Keratinocyte (primary cell): ENCODE measurements around the gene RPL38. TPM values are rescaled to one million over a fixed set of nuclear protein-coding genes. Genes with fewer than 3 reads are reported as not detected.

ENCODE experiments used
- DNase-seq: peaks from one replicate; pipeline ENCODE4 v3.0.0-alpha.2; 2011; ENCODE audit warnings: low read depth, missing footprints, low spot score
- FAIRE-seq: peaks from 2 replicates; lab custom pipeline; 2011; peaks lifted over from hg19 to GRCh38; lab: Jason Lieb, UNC
- H2AFZ ChIP-seq: 2 replicates; pipeline ENCODE4 v1.6.0; 2012; ENCODE audit warnings: low read length, control low read depth, inconsistent platforms; ENCODE audit not compliant: control insufficient read depth
- H3K27ac ChIP-seq: 2 replicates; pipeline ENCODE4 v1.5.1; 2011; ENCODE audit warnings: low read length; ENCODE audit not compliant: control insufficient read depth, insufficient read depth
- H3K27me3 ChIP-seq: 3 replicates; pipeline ENCODE4 v1.6.0; 2011; ENCODE audit warnings: low read length; ENCODE audit not compliant: control insufficient read depth, insufficient read depth; ENCODE audit errors: extremely low read depth
- H3K36me3 ChIP-seq, 2 experiments: 2 replicates in 1 of 2; 3 replicates in 1 of 2; pipeline ENCODE4 v1.5.1; 2011; ENCODE audit warnings: low read length in 2 of 2, mild to moderate bottlenecking in 1 of 2; ENCODE audit not compliant: control insufficient read depth in 2 of 2, insufficient read depth in 2 of 2; ENCODE audit errors: extremely low read depth in 1 of 2
- H3K4me1 ChIP-seq: 3 replicates; pipeline ENCODE4 v1.5.1; 2011; ENCODE audit warnings: low read length; ENCODE audit not compliant: control insufficient read depth, insufficient read depth; ENCODE audit errors: extremely low read depth
- H3K4me2 ChIP-seq: 3 replicates; pipeline ENCODE4 v1.6.0; 2011; ENCODE audit warnings: low read depth, low read length; ENCODE audit not compliant: control insufficient read depth, insufficient read depth; ENCODE audit errors: extremely low read depth
- H3K4me3 ChIP-seq, 3 experiments: fragments of 200-600 bp in 1 of 3; sonication (generic) in 1 of 3; 2 replicates in 2 of 3; 3 replicates in 1 of 3; pipeline ENCODE4 v1.5.1; 2011 to 2016; ENCODE audit warnings: low read length in 3 of 3, mild to moderate bottlenecking in 3 of 3, control low read depth in 2 of 3, inconsistent platforms in 1 of 3, low read depth in 1 of 3, mixed read lengths in 1 of 3, mixed run types in 1 of 3, moderate library complexity in 1 of 3; ENCODE audit not compliant: control insufficient read depth in 2 of 3, insufficient read depth in 2 of 3; ENCODE audit errors: extremely low read depth in 1 of 3
- H3K79me2 ChIP-seq: 2 replicates; pipeline ENCODE4 v1.6.0; 2012; ENCODE audit warnings: low read length; ENCODE audit not compliant: control insufficient read depth, insufficient read depth
- H3K9ac ChIP-seq: 3 replicates; pipeline ENCODE4 v1.6.0; 2011; ENCODE audit warnings: low read length; ENCODE audit not compliant: control insufficient read depth, insufficient read depth; ENCODE audit errors: extremely low read depth
- H3K9me1 ChIP-seq: 3 replicates; pipeline ENCODE4 v1.6.0; 2011; ENCODE audit warnings: low read length; ENCODE audit not compliant: control insufficient read depth, insufficient read depth; ENCODE audit errors: extremely low read depth
- H3K9me3 ChIP-seq: 2 replicates; pipeline ENCODE4 v1.5.1; 2012; ENCODE audit warnings: low read depth, low read length; ENCODE audit not compliant: control insufficient read depth
- H4K20me1 ChIP-seq: 3 replicates; pipeline ENCODE4 v1.6.0; 2011; ENCODE audit warnings: low read length; ENCODE audit not compliant: control insufficient read depth, insufficient read depth; ENCODE audit errors: extremely low read depth
- EZH2 ChIP-seq: IDR thresholded peaks from one replicate; pipeline ENCODE4 v1.6.1; 2012; ENCODE audit warnings: inconsistent platforms, mild to moderate bottlenecking, low read length, moderate library complexity
- dilution Hi-C: fragments of 300-500 bp; cut with MboI; formaldehyde crosslinking; loops from one replicate; pipeline ENCODE4 v1.7.0; 2020; ENCODE audit warnings: low sequenced_read_pairs; ENCODE audit not compliant: extremely low pct_ligation_motif_present
- polyA plus RNA-seq, 5 experiments: library from polyadenylated mRNA; depleted of rRNA in 3 of 5; stranded (reverse) in 3 of 5; stranded (forward) in 1 of 5; unstranded in 1 of 5; fragments of >200 nt; gene quantifications; 1 replicate in 1 of 5; 2 replicates in 3 of 5; 3 replicates in 1 of 5; pipeline versions ENCODE4 v1.2.1 to v1.2.3, GENCODE V29; 2011 to 2012; ENCODE audit warnings: missing spikeins in 2 of 5, low read depth in 1 of 5, low replicate concordance in 1 of 5
- TF ChIP-seq, protein P1 (sequence below), 3 experiments: IDR thresholded peaks in 1 of 3; conservative IDR thresholded peaks in 1 of 3; optimal IDR thresholded peaks in 1 of 3; 2 replicates in 2 of 3; 3 replicates in 1 of 3; pipeline versions ENCODE3 to v1.5.1; 2011; ENCODE audit warnings: low read length in 3 of 3, mild to moderate bottlenecking in 3 of 3, moderate library complexity in 2 of 3, control low read depth in 1 of 3, inconsistent platforms in 1 of 3; ENCODE audit not compliant: insufficient read depth in 2 of 3; ENCODE audit errors: extremely low read depth in 1 of 3

The RPL38 gene
- polyA plus RNA-seq, 1 donor (not counting 4 experiments of a cell fraction or from before 2014, with no cell fraction given): 1,779 TPM

DNA sequence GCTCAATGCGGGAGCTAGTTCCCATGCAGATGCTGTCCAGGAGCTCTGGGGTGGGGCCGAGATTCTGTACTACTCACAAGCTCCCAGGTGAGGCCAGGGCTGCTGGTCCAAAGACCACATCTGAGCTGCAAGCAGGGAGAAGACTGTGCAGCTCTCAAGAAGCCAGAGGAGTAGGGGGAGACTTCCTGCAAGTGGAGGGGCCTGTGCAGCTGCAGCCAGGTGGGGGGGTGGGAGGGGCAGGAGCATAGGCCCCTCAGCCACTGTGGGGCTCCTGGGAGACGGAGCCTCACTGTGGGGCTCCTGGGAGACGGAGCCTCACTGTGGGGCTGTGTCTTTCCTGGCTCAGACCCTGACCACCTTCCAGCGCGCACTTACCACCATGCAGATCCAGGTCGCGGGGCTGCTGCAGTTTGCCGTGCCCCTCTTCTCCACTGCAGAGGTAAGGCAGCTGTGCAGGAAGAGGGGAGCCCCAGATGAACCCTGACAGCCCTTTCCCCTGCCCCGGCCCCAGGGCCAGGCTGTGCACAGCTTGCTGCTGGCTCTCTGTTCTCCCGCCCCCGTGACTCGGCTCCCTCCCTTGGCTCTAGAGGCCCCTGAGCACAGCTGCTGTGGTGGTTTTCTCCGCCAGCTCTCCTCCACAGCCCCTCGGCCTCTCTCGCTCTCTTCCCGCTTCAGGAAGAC, 46.3 kb downstream of the RPL38 start:
- no peak overlapping the region for H3K4me3 ChIP-seq
- H4K20me1 ChIP-seq: no peaks in the 10 kb centered on the region
- H3K79me2 ChIP-seq: no peaks in the 10 kb centered on the region
- TF ChIP-seq, protein P1, sequence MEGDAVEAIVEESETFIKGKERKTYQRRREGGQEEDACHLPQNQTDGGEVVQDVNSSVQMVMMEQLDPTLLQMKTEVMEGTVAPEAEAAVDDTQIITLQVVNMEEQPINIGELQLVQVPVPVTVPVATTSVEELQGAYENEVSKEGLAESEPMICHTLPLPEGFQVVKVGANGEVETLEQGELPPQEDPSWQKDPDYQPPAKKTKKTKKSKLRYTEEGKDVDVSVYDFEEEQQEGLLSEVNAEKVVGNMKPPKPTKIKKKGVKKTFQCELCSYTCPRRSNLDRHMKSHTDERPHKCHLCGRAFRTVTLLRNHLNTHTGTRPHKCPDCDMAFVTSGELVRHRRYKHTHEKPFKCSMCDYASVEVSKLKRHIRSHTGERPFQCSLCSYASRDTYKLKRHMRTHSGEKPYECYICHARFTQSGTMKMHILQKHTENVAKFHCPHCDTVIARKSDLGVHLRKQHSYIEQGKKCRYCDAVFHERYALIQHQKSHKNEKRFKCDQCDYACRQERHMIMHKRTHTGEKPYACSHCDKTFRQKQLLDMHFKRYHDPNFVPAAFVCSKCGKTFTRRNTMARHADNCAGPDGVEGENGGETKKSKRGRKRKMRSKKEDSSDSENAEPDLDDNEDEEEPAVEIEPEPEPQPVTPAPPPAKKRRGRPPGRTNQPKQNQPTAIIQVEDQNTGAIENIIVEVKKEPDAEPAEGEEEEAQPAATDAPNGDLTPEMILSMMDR (optimal IDR thresholded peaks at IDR 0.05 in 1 of 3, IDR thresholded peaks at IDR 0.05 in 1 of 3, conservative IDR thresholded peaks at IDR 0.05 in 1 of 3; ENCODE audit: extremely low read depth in 1 of 3, insufficient read depth in 2 of 3, low read length in 3 of 3): no peak
- no peak for TF ChIP-seq EZH2
- H3K9ac ChIP-seq: no peak overlapping the region
- H3K36me3 ChIP-seq: no peaks in the 10 kb centered on the region
- peaks cover 2% of the 10 kb centered on the region for H3K27me3 ChIP-seq
- H2AFZ ChIP-seq: no peak overlapping the region
- H3K4me1 ChIP-seq: no peaks in the 10 kb centered on the region
- no peak overlapping the region for H3K4me2 ChIP-seq
- FAIRE-seq: no peak
- H3K9me3 ChIP-seq: no peaks in the 10 kb centered on the region
- no peak for DNase-seq
- no peaks in the 10 kb centered on the region for H3K9me1 ChIP-seq
- no peak overlapping the region for H3K27ac ChIP-seq
- dilution Hi-C loops: no loop called here

DNA sequence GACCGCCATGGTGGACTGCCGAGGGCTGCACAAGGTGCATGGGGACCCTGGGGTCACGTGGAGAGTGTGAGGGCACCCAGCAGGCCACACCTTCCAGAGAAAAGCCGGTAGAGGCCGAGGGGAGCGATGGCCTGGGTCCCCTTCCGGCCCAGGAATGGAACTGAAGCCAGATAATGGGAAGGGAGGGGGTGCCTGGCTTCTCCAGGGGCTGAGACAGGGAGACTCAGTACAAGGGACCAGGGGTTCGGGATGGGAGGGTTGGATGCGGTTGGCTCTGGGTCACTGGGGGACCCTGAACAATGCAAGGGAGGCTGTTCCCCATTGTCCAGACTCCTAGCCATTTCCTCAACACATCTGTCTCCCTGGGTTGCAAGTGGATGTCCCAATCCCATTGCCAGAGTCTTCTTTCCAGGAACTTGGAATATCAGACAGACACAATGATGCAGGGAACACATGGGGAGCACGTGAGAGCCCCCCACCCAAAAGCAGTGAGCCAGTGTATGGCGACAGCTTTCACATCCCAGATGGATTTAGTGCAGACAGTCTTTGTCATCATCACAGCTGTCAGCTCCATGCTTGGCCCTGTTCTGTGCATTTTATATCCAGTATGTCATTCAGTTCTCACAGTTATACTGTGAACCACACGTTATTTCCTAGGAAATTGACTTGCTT, 47.0 kb downstream of the RPL38 start:
- no peak for TF ChIP-seq EZH2
- TF ChIP-seq, protein P1 (optimal IDR thresholded peaks at IDR 0.05 in 1 of 3, IDR thresholded peaks at IDR 0.05 in 1 of 3, conservative IDR thresholded peaks at IDR 0.05 in 1 of 3; ENCODE audit: extremely low read depth in 1 of 3, insufficient read depth in 2 of 3, low read length in 3 of 3): no peak
- Histone ChIP-seq H3K4me3 (no peak overlapping the region), H3K4me1 (no peaks in the 10 kb centered on the region), H3K79me2 (no peaks in the 10 kb centered on the region), H3K4me2 (no peak overlapping the region), H4K20me1 (no peaks in the 10 kb centered on the region), H3K27me3 (peaks cover 2% of the 10 kb centered on the region), H2AFZ (no peak overlapping the region), H3K27ac (no peak overlapping the region), H3K36me3 (no peaks in the 10 kb centered on the region), H3K9me3 (no peaks in the 10 kb centered on the region), H3K9ac (no peak overlapping the region), H3K9me1 (no peaks in the 10 kb centered on the region)
- FAIRE-seq (no peak), DNase-seq (no peak)
- dilution Hi-C loops: no loop called here
